CD4-positive, alpha-beta T cell treated with Interleukin-6 at 100 ng/mL for 8 hours (primary cell): ENCODE measurements around the gene FAM107A.
A peak's percentile ranks its signal among the peaks of the same experiment; 100 is the strongest.
"Not testable (repeated sequence)": the region's sequence is repeated elsewhere in the genome, so short reads cannot be mapped to it uniquely, and the experiment has no call there.

ENCODE experiments used
- DNase-seq: peaks from one replicate; pipeline ENCODE4 v3.0.0-alpha.2; 2020; ENCODE audit warnings: mixed read lengths, low spot score

FAM107A gene

GRCh38 chr3:58536501-58537411 lies 40.4 kb downstream of the FAM107A start, which contains the start of gene ACOX2:
TSS of gene ACOX2 (minus strand) at chr3:58537190. CDS start at chr3:58535106, 2,084 bp downstream.
- DNase-seq, result no peak

DNA sequence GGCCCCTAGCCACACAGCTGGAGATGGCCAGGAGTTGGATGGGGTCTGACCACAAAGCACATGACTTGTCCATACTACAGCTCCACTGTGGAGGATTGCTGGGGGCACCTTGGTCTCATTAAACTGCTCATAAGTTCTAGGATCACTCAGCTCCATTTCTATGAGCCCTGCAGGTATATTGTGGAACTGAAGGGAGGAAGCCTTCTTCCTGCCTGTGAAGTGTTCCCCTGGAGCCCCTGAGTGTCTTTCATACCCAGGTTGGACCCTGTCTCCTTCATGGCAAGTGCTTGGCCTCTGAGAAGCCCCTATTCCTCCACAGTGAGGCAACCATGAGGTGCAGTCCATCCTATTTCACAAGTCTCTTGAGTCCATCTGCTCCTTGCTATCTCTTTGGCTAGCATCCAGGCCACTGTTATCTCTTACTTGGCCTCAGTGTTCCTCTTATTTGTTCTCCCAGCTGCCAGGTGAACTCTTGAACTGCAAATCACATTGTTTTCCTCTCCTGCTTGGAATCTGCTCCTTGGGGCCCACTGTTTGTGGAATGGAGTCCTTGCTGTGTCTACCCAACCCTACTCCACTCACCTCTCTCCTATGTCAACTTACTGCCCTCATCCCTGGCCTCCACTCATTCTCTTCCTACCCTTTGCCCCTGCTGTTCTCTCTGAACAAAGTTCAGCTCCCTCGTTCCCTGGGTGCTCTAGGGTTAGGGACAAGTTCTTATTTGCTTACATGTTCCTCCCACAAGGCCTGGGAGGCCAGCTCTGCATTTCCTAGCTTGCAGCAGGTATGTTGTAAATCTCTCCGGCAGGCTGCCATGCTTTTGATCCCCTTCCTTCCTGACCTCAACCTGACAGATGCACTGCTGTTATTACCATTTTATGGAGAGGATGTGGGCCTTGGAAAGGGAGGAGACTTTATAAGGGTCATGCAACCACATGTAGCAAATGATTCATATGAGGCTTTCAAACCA lies 41.4 kb downstream of the FAM107A start:
- DNase-seq, result no peak

GRCh38 chr3:58534592-58535494 lies 42.3 kb downstream of the FAM107A start:
- DNase-seq, result no peak

GRCh38 chr3:58532794-58533220 lies 44.4 kb downstream of the FAM107A start:
- peak; percentile 77 for DNase-seq

DNA sequence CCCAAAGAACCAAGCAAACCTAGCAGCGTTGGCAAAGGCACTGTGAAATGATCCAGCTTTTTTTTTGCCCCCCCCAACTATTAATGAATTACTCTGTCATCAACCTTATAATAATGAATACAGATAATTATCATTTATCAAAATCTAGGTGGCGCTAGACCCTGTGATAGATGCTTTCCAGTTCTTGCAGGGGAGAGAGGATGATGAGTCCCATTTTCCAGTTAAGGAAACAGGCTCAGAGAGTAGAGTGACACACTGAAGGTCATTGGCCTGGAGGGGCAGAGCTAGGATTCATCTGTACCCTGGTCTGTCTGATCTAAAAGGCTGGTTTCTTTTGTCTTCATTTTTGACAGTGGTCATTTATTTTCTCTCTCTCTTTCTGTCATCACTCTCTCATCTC lies 45.2 kb downstream of the FAM107A start:
- DNase-seq, result no peak

- no peak for DNase-seq
These were observed 45.6 kb downstream of the FAM107A start for GRCh38 chr3:58531555-58531954.

DNA sequence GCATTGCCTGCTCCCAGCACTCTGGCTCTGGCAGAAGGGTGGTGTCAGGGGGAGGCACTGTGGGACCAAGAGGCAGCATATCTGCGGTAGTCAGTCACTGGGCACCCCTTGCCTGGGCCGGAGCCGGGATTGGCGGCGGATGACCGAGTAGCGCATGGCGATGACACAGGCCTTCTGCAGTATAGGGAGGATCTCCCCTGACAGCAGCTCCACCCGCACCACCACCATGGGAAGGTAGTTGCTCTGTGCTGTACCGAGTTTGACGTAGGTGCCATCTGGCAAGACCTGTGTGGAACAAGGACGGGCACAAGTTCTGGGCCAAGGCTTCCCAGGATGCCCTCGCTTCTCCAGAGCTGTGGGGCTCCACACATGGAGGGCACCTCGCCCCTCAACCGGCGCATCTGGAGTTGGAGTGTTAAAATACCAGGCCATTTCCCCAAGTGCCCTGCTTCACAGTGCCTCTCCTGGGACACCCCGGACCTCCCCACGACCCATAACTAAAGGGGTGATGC lies 46.8 kb downstream of the FAM107A start:
- no peak for DNase-seq

DNA sequence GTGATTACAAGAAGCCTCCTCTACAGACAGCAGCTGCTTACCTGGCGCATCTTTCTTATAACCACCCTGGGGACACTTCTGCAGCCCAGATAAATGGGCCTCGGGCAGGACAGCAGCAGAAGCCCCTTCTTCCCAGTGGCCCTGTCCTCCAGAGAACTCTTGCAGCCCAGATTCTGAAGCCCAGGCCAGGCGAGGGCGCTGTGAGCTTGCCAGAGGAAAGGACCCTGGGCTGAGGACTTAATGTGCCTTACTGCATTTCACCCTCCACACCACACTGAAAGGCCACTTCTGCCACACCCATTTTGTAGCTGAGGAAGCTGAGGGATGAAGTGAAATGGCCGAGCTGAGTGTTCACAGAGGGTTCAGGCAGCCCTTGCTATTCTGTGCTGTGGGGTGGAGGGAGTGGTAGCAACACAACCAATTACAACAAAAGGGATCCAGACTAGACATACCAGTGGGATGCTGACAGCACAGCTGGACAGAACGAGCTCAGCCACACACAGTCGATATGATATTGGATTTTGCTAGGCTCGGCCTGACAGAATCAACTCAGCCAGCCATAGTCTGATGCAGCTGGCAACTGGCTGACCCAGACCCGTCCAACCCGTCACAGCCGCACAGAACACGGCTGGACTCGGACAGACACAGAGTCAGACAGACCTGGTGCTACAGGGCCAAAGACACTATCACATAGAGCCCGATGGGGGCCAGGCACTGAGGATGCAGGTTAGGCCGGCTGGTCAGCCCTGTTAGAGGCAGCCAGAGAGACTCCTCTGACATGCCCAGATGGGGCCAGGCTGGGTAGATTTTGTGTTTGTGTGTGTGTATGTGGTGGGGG lies 47.5 kb downstream of the FAM107A start:
- DNase-seq, result no peak

DNA sequence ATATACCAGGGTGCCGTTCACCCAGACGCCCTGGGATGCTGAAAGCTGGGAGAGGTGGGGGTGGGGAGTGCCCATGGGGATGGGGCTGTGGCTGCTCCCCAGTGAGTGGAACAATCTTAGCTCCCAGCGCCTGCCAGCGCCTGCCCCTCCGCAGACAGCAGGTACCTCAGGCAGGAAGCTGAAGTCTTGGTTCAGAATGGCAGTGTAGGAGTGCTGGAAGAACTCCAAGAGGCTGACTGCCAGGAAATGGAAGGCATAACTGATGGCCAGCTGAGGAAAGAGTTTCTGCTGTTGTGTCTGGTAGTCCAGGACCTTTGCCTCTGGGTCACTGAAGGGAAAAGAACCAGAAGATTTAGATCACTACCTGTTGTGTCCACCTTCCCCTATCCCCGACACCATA lies 48.6 kb downstream of the FAM107A start:
- no peak for DNase-seq

- not testable (repeated sequence) for DNase-seq
These were observed 49.8 kb downstream of the FAM107A start for GRCh38 chr3:58527440-58527839.

DNA sequence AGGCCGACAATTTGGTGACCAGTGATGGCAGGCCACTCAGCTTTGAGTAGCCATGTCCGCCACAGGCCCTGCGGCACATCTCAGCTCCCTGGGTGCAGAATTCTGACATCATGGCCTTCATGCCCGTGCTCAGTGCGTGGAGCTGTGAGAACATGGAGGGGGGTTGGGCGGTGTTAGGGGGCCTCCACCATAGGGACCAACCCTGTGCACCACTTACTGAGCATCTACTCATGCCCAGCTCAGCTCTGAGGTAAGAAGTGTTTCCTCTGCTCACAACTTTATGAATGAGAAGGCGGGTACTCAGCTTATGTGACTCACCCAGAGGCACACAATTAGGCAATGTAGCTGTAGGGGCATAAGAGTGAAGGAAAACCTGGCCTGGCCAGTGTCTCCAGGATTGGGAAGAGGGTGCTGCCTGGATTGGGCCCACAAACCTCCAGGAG lies 50.7 kb downstream of the FAM107A start:
- DNase-seq, result no peak

GRCh38 chr3:58524326-58524888 lies 52.8 kb downstream of the FAM107A start:
- DNase-seq, result no peak

DNA sequence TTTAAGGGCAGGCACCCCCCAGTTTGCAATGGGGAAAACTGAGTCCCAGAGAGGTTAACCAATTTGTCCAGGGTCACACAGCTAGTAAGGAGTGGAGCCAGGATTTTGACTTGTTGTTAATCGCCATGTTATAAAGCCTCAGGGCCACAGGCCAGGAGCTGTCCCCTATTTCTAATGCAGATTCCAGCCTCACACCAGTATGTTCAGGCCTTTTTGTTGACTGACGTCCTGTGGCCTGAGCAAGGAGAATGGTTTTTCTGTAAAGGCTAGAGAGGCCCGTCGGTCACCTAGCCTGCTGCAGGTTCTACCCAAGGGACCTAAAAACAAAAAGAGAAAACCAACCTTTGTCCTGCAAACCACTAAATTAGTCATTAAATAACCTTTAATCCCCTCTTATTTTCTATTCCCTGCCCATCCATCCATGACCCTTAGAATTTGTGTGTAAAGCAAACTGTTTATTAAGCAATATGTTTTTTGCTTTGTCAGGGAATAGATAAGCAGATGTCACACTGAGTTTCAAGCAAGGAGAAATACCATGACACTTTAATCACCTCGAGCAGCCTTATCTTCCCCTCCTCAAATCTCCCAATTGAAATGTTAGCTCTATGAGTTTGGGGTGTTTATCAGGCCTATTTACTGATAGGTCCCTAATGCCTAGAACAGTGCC lies 54.3 kb downstream of the FAM107A start:
- DNase-seq, result no peak

- no peak for DNase-seq
These were observed 55.1 kb downstream of the FAM107A start for GRCh38 chr3:58521917-58522631.

- no peak for DNase-seq
These were observed 55.9 kb downstream of the FAM107A start for GRCh38 chr3:58521336-58521670.

- DNase-seq, result no peak
These were observed 56.5 kb downstream of the FAM107A start for GRCh38 chr3:58520403-58521335.

- DNase-seq, result no peak
These were observed 57.4 kb downstream of the FAM107A start for GRCh38 chr3:58519668-58520402.
